ENCODE data around the gene TMEM120B.

The TMEM120B gene

DNA sequence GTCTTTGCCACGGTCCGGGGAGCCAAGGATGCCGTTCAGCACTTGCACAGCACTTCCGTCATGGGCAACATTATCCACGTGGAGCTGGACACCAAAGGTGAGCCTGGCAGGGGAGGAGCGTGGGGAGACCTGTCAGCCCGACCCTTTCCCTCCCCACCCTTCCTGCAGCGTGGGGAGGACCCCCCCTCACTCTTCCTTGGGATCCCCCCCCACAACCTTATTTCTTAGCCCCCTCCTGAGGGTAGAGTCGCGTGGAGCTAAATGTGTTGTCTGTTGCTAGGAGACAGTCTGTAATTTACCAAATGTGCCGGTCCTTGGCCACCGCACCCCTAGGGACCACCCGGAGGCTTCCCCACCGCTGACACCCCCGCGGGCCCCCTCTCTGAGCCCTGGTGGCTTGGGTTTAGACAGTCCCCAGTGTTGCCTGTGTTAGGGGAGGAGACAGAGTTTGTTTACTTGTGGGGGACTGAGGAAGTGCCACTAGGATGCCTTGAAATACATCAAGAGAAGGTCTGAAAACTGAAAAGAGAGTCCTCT is 93.5 kb downstream of the TMEM120B start:
- Histone ChIP-seq H2BK12ac (ENCODE audit: low read length) (no peak overlapping the region), H3K36me3 (replicated peaks in 1 of 2; ENCODE audit: control insufficient read depth in 2 of 2, insufficient read depth in 2 of 2, low read length in 2 of 2) (peaks cover 28 to 56% of the 10 kb centered on the region in 2 donors), H3K14ac (ENCODE audit: low read length) (no peak overlapping the region), H3K18ac (ENCODE audit: low read length) (peak overlapping the region; percentile 38), H3K4me1 (ENCODE audit: control insufficient read depth in 2 of 2, insufficient read depth in 1 of 2, low read depth in 1 of 2, low read length in 2 of 2) (peaks cover 13 to 19% of the 10 kb centered on the region in 2 donors), H3K9ac (ENCODE audit: low read depth, low read length, poor library complexity) (peak overlapping the region; percentile 86), H3K4me2 (ENCODE audit: insufficient read depth, low read length, poor library complexity, severe bottlenecking) (peak overlapping the region; percentile 44), H3K9me3 (replicated peaks in 1 of 2; ENCODE audit: control insufficient read depth in 2 of 2, insufficient read depth in 1 of 2, low read depth in 1 of 2, low read length in 2 of 2) (no peaks in the 10 kb centered on the region), H2BK5ac (ENCODE audit: low read length) (no peak overlapping the region), H2AFZ (ENCODE audit: low read length) (no peak overlapping the region), H3K23ac (ENCODE audit: low read depth, low read length, poor library complexity) (peak overlapping the region; percentile 80), H4K8ac (ENCODE audit: low read depth, low read length) (no peak overlapping the region), H3K4me3 (ENCODE audit: low read length in 2 of 2) (peak overlapping the region in 1 of 2 donors; percentile 56), H2BK15ac (ENCODE audit: low read length) (no peak overlapping the region), H3K27me3 (ENCODE audit: control insufficient read depth in 3 of 3, insufficient read depth in 3 of 3, low read depth in 1 of 3, low read length in 3 of 3) (no peaks in the 10 kb centered on the region), H3K79me1 (ENCODE audit: low read depth, low read length) (peaks cover 12% of the 10 kb centered on the region), H2BK120ac (ENCODE audit: low read depth, low read length) (no peak overlapping the region), H2AK5ac (ENCODE audit: low read depth, low read length) (no peak overlapping the region), H3K4ac (ENCODE audit: low read length) (no peak overlapping the region), H3K27ac (replicated peaks; ENCODE audit: low read length) (no peak overlapping the region), H4K91ac (ENCODE audit: low read depth, low read length, poor library complexity) (no peak overlapping the region)
- no peak for DNase-seq (ENCODE audit: low spot score)
- WGBS, 2 donors (ENCODE audit: extremely low coverage in 2 of 2, insufficient read length in 2 of 2, insufficient replicate concordance in 1 of 2), result no CpG with 5 or more reads among the region's 16 CpGs

GRCh38 chr12:121806546-121807423 is 94.2 kb downstream of the TMEM120B start:
- Histone ChIP-seq H4K91ac (ENCODE audit: low read depth, low read length, poor library complexity) (no peak overlapping the region), H2AFZ (ENCODE audit: low read length) (no peak overlapping the region), H2AK5ac (ENCODE audit: low read depth, low read length) (no peak overlapping the region), H3K14ac (ENCODE audit: low read length) (no peak overlapping the region), H3K23ac (ENCODE audit: low read depth, low read length, poor library complexity) (no peak overlapping the region), H3K4ac (ENCODE audit: low read length) (no peak overlapping the region), H2BK12ac (ENCODE audit: low read length) (no peak overlapping the region), H2BK120ac (ENCODE audit: low read depth, low read length) (no peak overlapping the region), H2BK15ac (ENCODE audit: low read length) (no peak overlapping the region), H3K9ac (ENCODE audit: low read depth, low read length, poor library complexity) (peak overlapping the region; percentile 24), H3K4me2 (ENCODE audit: insufficient read depth, low read length, poor library complexity, severe bottlenecking) (no peak overlapping the region), H3K4me3 (ENCODE audit: low read length in 2 of 2) (peak overlapping the region in 1 of 2 donors; percentile 56), H3K79me1 (ENCODE audit: low read depth, low read length) (peaks cover 15% of the 10 kb centered on the region), H3K27ac (replicated peaks; ENCODE audit: low read length) (no peak overlapping the region), H3K18ac (ENCODE audit: low read length) (no peak overlapping the region), H3K27me3 (ENCODE audit: control insufficient read depth in 3 of 3, insufficient read depth in 3 of 3, low read depth in 1 of 3, low read length in 3 of 3) (no peaks in the 10 kb centered on the region), H4K8ac (ENCODE audit: low read depth, low read length) (no peak overlapping the region), H2BK5ac (ENCODE audit: low read length) (no peak overlapping the region), H3K4me1 (ENCODE audit: control insufficient read depth in 2 of 2, insufficient read depth in 1 of 2, low read depth in 1 of 2, low read length in 2 of 2) (peaks cover 18 to 26% of the 10 kb centered on the region in 2 donors), H3K36me3 (replicated peaks in 1 of 2; ENCODE audit: control insufficient read depth in 2 of 2, insufficient read depth in 2 of 2, low read length in 2 of 2) (peaks cover 28 to 56% of the 10 kb centered on the region in 2 donors), H3K9me3 (replicated peaks in 1 of 2; ENCODE audit: control insufficient read depth in 2 of 2, insufficient read depth in 1 of 2, low read depth in 1 of 2, low read length in 2 of 2) (no peaks in the 10 kb centered on the region)
- no CpG with 5 or more reads among the region's 21 CpGs for WGBS, 2 donors (ENCODE audit: extremely low coverage in 2 of 2, insufficient read length in 2 of 2, insufficient replicate concordance in 1 of 2)
- DNase-seq (ENCODE audit: low spot score), result no peak

DNA sequence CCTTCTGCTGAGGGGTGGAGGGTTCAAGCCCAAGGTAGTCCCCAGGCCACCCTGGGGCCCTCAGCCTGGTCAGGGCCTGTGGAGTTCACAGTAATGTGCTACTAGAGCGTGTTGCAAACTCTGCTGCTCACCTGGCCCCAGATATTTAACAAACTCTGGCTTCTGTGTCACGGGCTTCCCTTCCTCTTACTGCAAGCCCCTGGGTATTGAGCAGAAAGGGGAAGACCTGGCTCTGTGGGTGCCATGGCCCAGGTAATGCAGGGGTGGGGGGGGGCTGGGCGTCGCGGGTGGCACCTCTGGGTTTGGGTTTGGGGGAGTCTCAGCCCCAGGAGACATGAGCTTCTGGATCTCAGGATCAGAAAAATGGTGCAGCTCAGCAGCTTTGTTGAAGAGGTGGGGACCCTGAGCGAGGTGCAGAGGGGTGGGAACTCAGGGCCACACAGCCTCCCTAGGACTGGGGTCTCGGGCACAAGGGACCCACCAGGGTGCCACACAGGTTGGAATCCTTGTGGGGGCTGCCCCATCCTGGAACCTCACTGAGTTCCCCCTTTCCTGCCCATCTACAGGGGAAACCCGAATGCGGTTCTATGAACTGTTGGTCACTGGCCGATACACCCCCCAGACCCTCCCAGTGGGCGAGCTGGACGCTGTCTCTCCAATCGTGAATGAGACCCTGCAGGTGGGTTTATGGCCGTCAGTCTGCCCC is 95.2 kb downstream of the TMEM120B start:
- H2BK120ac ChIP-seq (ENCODE audit: low read depth, low read length), result no peak overlapping the region
- H3K4ac ChIP-seq (ENCODE audit: low read length), result no peak overlapping the region
- no peak overlapping the region for H3K9ac ChIP-seq (ENCODE audit: low read depth, low read length, poor library complexity)
- no peak overlapping the region for H2BK12ac ChIP-seq (ENCODE audit: low read length)
- no peak overlapping the region for H3K4me3 ChIP-seq (ENCODE audit: low read length in 2 of 2)
- H2BK5ac ChIP-seq (ENCODE audit: low read length), result no peak overlapping the region
- no peak overlapping the region for H3K18ac ChIP-seq (ENCODE audit: low read length)
- no peak for DNase-seq (ENCODE audit: low spot score)
- no peak overlapping the region for H3K27ac ChIP-seq (replicated peaks; ENCODE audit: low read length)
- no CpG with 5 or more reads among the region's 14 CpGs for WGBS, 2 donors (ENCODE audit: extremely low coverage in 2 of 2, insufficient read length in 2 of 2, insufficient replicate concordance in 1 of 2)
- H3K9me3 ChIP-seq (replicated peaks in 1 of 2; ENCODE audit: control insufficient read depth in 2 of 2, insufficient read depth in 1 of 2, low read depth in 1 of 2, low read length in 2 of 2), result no peaks in the 10 kb centered on the region
- H3K4me1 ChIP-seq (ENCODE audit: control insufficient read depth in 2 of 2, insufficient read depth in 1 of 2, low read depth in 1 of 2, low read length in 2 of 2), result peaks cover 20 to 25% of the 10 kb centered on the region in 2 donors
- no peak overlapping the region for H3K23ac ChIP-seq (ENCODE audit: low read depth, low read length, poor library complexity)
- H3K14ac ChIP-seq (ENCODE audit: low read length), result no peak overlapping the region
- H2AFZ ChIP-seq (ENCODE audit: low read length), result no peak overlapping the region
- H3K27me3 ChIP-seq (ENCODE audit: control insufficient read depth in 3 of 3, insufficient read depth in 3 of 3, low read depth in 1 of 3, low read length in 3 of 3), result no peaks in the 10 kb centered on the region
- H4K8ac ChIP-seq (ENCODE audit: low read depth, low read length), result no peak overlapping the region
- H2BK15ac ChIP-seq (ENCODE audit: low read length), result no peak overlapping the region
- H4K91ac ChIP-seq (ENCODE audit: low read depth, low read length, poor library complexity), result no peak overlapping the region
- peaks cover 15% of the 10 kb centered on the region for H3K79me1 ChIP-seq (ENCODE audit: low read depth, low read length)
- H2AK5ac ChIP-seq (ENCODE audit: low read depth, low read length), result peak overlapping the region; percentile 61
- H3K4me2 ChIP-seq (ENCODE audit: insufficient read depth, low read length, poor library complexity, severe bottlenecking), result no peak overlapping the region
- peaks cover 28 to 59% of the 10 kb centered on the region in 2 donors for H3K36me3 ChIP-seq (replicated peaks in 1 of 2; ENCODE audit: control insufficient read depth in 2 of 2, insufficient read depth in 2 of 2, low read length in 2 of 2)

- H4K91ac ChIP-seq (ENCODE audit: low read depth, low read length, poor library complexity), result no peak overlapping the region
- no peak overlapping the region for H3K14ac ChIP-seq (ENCODE audit: low read length)
- no peak overlapping the region for H2AK5ac ChIP-seq (ENCODE audit: low read depth, low read length)
- peaks cover 29 to 67% of the 10 kb centered on the region in 2 donors for H3K36me3 ChIP-seq (replicated peaks in 1 of 2; ENCODE audit: control insufficient read depth in 2 of 2, insufficient read depth in 2 of 2, low read length in 2 of 2)
- no peak overlapping the region for H4K8ac ChIP-seq (ENCODE audit: low read depth, low read length)
- H3K27ac ChIP-seq (replicated peaks; ENCODE audit: low read length), result no peak overlapping the region
- no CpG with 5 or more reads among the region's 8 CpGs for WGBS, 2 donors (ENCODE audit: extremely low coverage in 2 of 2, insufficient read length in 2 of 2, insufficient replicate concordance in 1 of 2)
- H3K18ac ChIP-seq (ENCODE audit: low read length), result no peak overlapping the region
- H2BK15ac ChIP-seq (ENCODE audit: low read length), result no peak overlapping the region
- H2AFZ ChIP-seq (ENCODE audit: low read length), result no peak overlapping the region
- peak overlapping the region; percentile 30 for H3K9ac ChIP-seq (ENCODE audit: low read depth, low read length, poor library complexity)
- no peak overlapping the region for H2BK120ac ChIP-seq (ENCODE audit: low read depth, low read length)
- no peak overlapping the region for H2BK12ac ChIP-seq (ENCODE audit: low read length)
- no peak overlapping the region for H3K4me3 ChIP-seq (ENCODE audit: low read length in 2 of 2)
- H3K23ac ChIP-seq (ENCODE audit: low read depth, low read length, poor library complexity), result peak overlapping the region; percentile 80
- DNase-seq (ENCODE audit: low spot score), result no peak
- H3K27me3 ChIP-seq (ENCODE audit: control insufficient read depth in 3 of 3, insufficient read depth in 3 of 3, low read depth in 1 of 3, low read length in 3 of 3), result no peaks in the 10 kb centered on the region
- no peak overlapping the region for H2BK5ac ChIP-seq (ENCODE audit: low read length)
- peaks cover 20 to 25% of the 10 kb centered on the region in 2 donors for H3K4me1 ChIP-seq (ENCODE audit: control insufficient read depth in 2 of 2, insufficient read depth in 1 of 2, low read depth in 1 of 2, low read length in 2 of 2)
- H3K79me1 ChIP-seq (ENCODE audit: low read depth, low read length), result peaks cover 22% of the 10 kb centered on the region
- no peak overlapping the region for H3K4ac ChIP-seq (ENCODE audit: low read length)
- no peak overlapping the region for H3K4me2 ChIP-seq (ENCODE audit: insufficient read depth, low read length, poor library complexity, severe bottlenecking)
- no peaks in the 10 kb centered on the region for H3K9me3 ChIP-seq (replicated peaks in 1 of 2; ENCODE audit: control insufficient read depth in 2 of 2, insufficient read depth in 1 of 2, low read depth in 1 of 2, low read length in 2 of 2)
Observed at GRCh38 chr12:121808623-121809022, 96.1 kb downstream of the TMEM120B start.
